Tibial nerve (tissue), 3 donors: Measurements from ENCODE around the gene CFAP43.

ENCODE experiments used
- CTCF ChIP-seq, 5 experiments: fragments of 200-600 bp in 3 of 5; fragments of 450-650 bp in 2 of 5; sonication (generic) in 3 of 5; IDR thresholded peaks; one replicate each; pipeline ENCODE4 v1.5.1; 2016 to 2019; ENCODE audit warnings: antibody characterized with exemption in 5 of 5, mild to moderate bottlenecking in 3 of 5, moderate library complexity in 2 of 5
- POLR2A ChIP-seq, 2 donors: fragments of 450-650 bp; IDR thresholded peaks; one replicate each; pipeline ENCODE4 v1.6.1; 2017; ENCODE audit warnings: antibody characterized with exemption in 2 of 2, mild to moderate bottlenecking in 2 of 2, moderate library complexity in 2 of 2

GRCh38 chr10:104250371-104250770 is 18.2 kb upstream of the CFAP43 start:
- no peak for TF ChIP-seq CTCF (IDR thresholded peaks at IDR 0.05)
- no peak for TF ChIP-seq POLR2A (IDR thresholded peaks at IDR 0.05)
